ENCODE data around the gene PUM2. TPM values are rescaled to one million over a fixed set of nuclear protein-coding genes. Genes with fewer than 3 reads are reported as not detected.

Gene PUM2
- total RNA-seq, 1 experiment from 2014 or later, result 105 TPM

- Histone ChIP-seq H2AFZ (ENCODE audit: low read depth, low read length, poor library complexity, severe bottlenecking) (no peak overlapping the region), H3K27me3 (ENCODE audit: insufficient read depth, low read length) (no peaks in the 10 kb centered on the region), H3K9ac (ENCODE audit: low read length) (no peak overlapping the region), H3K79me2 (ENCODE audit: insufficient read depth, low read length) (peaks cover 27% of the 10 kb centered on the region), H3K4me1 (ENCODE audit: control insufficient read depth in 1 of 2, insufficient read depth in 2 of 2, low read length in 2 of 2) (peaks cover 0 to 26% of the 10 kb centered on the region in 2 experiments; a peak in 2 of 4 replicates), H3K27ac (ENCODE audit: low read depth, low read length) (no peak overlapping the region; the same call in 1 of the 2 replicates), H3K4me3 (replicated peaks in 1 of 2; ENCODE audit: low read depth in 1 of 2, low read length in 2 of 2) (no peak overlapping the region), H3K4me2 (ENCODE audit: low read length) (no peak overlapping the region), H3K9me2 (ENCODE audit: insufficient read depth) (no peaks in the 10 kb centered on the region), H3K36me3 (ENCODE audit: control insufficient read depth in 1 of 2, insufficient read depth in 2 of 2, low read length in 2 of 2) (no peaks in the 10 kb centered on the region), H4K20me1 (ENCODE audit: insufficient read depth) (no peaks in the 10 kb centered on the region), H3K9me3 (ENCODE audit: control insufficient read depth in 1 of 2, insufficient read depth in 1 of 2, low read depth in 1 of 2, low read length in 2 of 2) (no peaks in the 10 kb centered on the region)
- DNase-seq (ENCODE audit: low read depth, low spot score) (no peak), ATAC-seq (no peak)
- CTCF ChIA-PET, result no interaction called here
- intact Hi-C loops (cut with micrococcal nuclease), result no loop called here
- no peak for TF ChIP-seq SIN3A (IDR thresholded peaks at IDR 0.05; ENCODE audit: low read depth)
- no peak for TF ChIP-seq ATF3 (IDR thresholded peaks at IDR 0.05)
- no peak for TF ChIP-seq SP1 (IDR thresholded peaks at IDR 0.05; ENCODE audit: low read depth)
- no peak for TF ChIP-seq EGR1 (IDR thresholded peaks at IDR 0.05; ENCODE audit: low read depth)
- no peak for TF ChIP-seq RAD21 (IDR thresholded peaks at IDR 0.05; ENCODE audit: low read depth)
- TF ChIP-seq SRF (IDR thresholded peaks at IDR 0.05; ENCODE audit: low read depth), result no peak
- no peak for TF ChIP-seq JUND (IDR thresholded peaks at IDR 0.05)
- TF ChIP-seq FOSL1 (IDR thresholded peaks at IDR 0.05; ENCODE audit: low read depth), result no peak
- no peak for TF ChIP-seq ZFX (IDR thresholded peaks at IDR 0.05)
- TF ChIP-seq CBX3 (IDR thresholded peaks at IDR 0.05; ENCODE audit: low read depth), result no peak
- TF ChIP-seq ZBTB33 (IDR thresholded peaks at IDR 0.05; ENCODE audit: extremely low read depth, insufficient replicate concordance, low read length), result no peak
- TF ChIP-seq POLR2AphosphoS5 (IDR thresholded peaks at IDR 0.05; ENCODE audit: low read depth, low read length), result no peak
- TF ChIP-seq REST (IDR thresholded peaks at IDR 0.05; ENCODE audit: low read depth), result no peak
- no peak for TF ChIP-seq YY1 (IDR thresholded peaks at IDR 0.05; ENCODE audit: extremely low read depth, insufficient replicate concordance, low read depth, low read length)
- no peak for TF ChIP-seq ZNF274 (IDR thresholded peaks at IDR 0.05; ENCODE audit: low read depth, low read length)
- no peak for TF ChIP-seq TCF7L2 (IDR thresholded peaks at IDR 0.05; ENCODE audit: borderline replicate concordance, extremely low read depth, insufficient read depth, insufficient read length)
- TF ChIP-seq CEBPB (IDR thresholded peaks at IDR 0.05; ENCODE audit: low read depth), result no peak
- RAD21 ChIA-PET (ENCODE audit: low non-redundant PET in 1 of 2, low total read pairs in 2 of 2, uncharacterized antibody in 2 of 2, unreplicated experiment in 2 of 2), result no interaction called here
- POLR2A ChIA-PET, result no interaction called here
- no TSS peak for BruUV-seq (replicated peaks)
These were observed 134.3 kb downstream of the PUM2 start for GRCh38 chr2:20216130-20217025.

Data from HCT116 (cell line).